Tibial nerve (tissue), 4 donors: ENCODE results near the gene VWC2L. TPM values are rescaled to one million over a fixed set of nuclear protein-coding genes. Genes with fewer than 3 reads are reported as not detected.
A peak's percentile ranks its signal among the peaks of the same experiment; 100 is the strongest.

Source experiments
- DNase-seq, 2 donors: peaks; one replicate each; pipeline ENCODE4 v3.0.0-alpha.2; 2019; ENCODE audit warnings: low spot score in 2 of 2
- H3K27ac ChIP-seq, 4 donors: fragments of 200-600 bp; sonication (generic) in 3 of 4; one replicate each; pipeline ENCODE4 v1.5.1; 2017 to 2019; ENCODE audit warnings: mild to moderate bottlenecking in 1 of 4
- H3K27me3 ChIP-seq, 2 donors: fragments of 200-600 bp; sonication (generic) in 1 of 2; one replicate each; pipeline versions ENCODE4 v1.5.1 to v1.6.0; 2017 to 2019
- H3K36me3 ChIP-seq, 3 donors: fragments of 200-600 bp; sonication (generic); one replicate each; pipeline ENCODE4 v1.5.1; 2018 to 2019
- H3K4me1 ChIP-seq, 4 donors: fragments of 200-600 bp; sonication (generic) in 3 of 4; one replicate each; pipeline ENCODE4 v1.5.1; 2017 to 2019
- H3K4me3 ChIP-seq, 4 donors: fragments of 200-600 bp; sonication (generic) in 3 of 4; one replicate each; pipeline ENCODE4 v1.5.1; 2017 to 2019; ENCODE audit warnings: mild to moderate bottlenecking in 1 of 4, moderate library complexity in 1 of 4
- H3K9me3 ChIP-seq, 4 donors: fragments of 200-600 bp; sonication (generic) in 3 of 4; one replicate each; pipeline ENCODE4 v1.5.1; 2017 to 2019
- CTCF ChIP-seq, 5 experiments: fragments of 200-600 bp in 3 of 5; fragments of 450-650 bp in 2 of 5; sonication (generic) in 3 of 5; IDR thresholded peaks; one replicate each; pipeline ENCODE4 v1.5.1; 2016 to 2019; ENCODE audit warnings: antibody characterized with exemption in 5 of 5, mild to moderate bottlenecking in 3 of 5, moderate library complexity in 2 of 5
- EP300 ChIP-seq, 2 donors: sonication (generic); formaldehyde crosslinking; IDR thresholded peaks; one replicate each; pipeline ENCODE4 v1.6.1; 2017; ENCODE audit warnings: antibody characterized with exemption in 2 of 2, mild to moderate bottlenecking in 1 of 2
- POLR2A ChIP-seq, 2 donors: fragments of 450-650 bp; IDR thresholded peaks; one replicate each; pipeline ENCODE4 v1.6.1; 2017; ENCODE audit warnings: antibody characterized with exemption in 2 of 2, mild to moderate bottlenecking in 2 of 2, moderate library complexity in 2 of 2
- WGBS, 2 donors: methylation state at CpG; one replicate each; pipeline ENCODE4 v1.1.5; 2018; 5-methylcytosine and 5-hydroxymethylcytosine counted together
- total RNA-seq, 4 donors: library from RNA; depleted of rRNA; stranded (reverse); fragments of >200 nt; gene quantifications; one replicate each; pipeline ENCODE4 v1.1.0, GENCODE V29; 2016

Gene VWC2L
- total RNA-seq, 4 donors from 2014 or later, result not detected

DNA sequence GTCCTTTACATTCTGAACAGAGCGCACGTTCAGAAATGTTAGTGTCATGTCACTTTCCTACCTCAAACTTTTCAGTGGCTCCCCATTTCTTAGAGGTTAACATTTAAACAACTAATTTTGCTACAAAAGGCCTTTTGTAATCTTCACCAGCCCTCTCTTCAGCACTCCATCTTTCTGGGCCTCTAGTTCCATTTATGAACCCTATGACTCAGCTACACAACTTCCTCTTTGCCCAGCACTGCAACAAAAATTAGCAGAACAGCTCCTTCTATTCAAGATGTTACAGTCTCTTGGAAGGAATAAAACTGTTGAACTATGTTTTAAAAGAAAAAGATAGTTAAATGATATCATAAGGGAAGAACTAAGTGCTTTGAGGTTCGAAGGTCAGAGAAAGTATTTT, 139.9 kb downstream of the VWC2L start:
- Histone ChIP-seq H3K9me3 (no peaks in the 10 kb centered on the region), H3K27ac (peak overlapping the region in 1 of 4 donors; percentile 8), H3K27me3 (no peaks in the 10 kb centered on the region), H3K36me3 (no peaks in the 10 kb centered on the region), H3K4me3 (no peak overlapping the region), H3K4me1 (no peaks in the 10 kb centered on the region)
- DNase-seq, result no peak
- no peak for TF ChIP-seq CTCF (IDR thresholded peaks at IDR 0.05)
- no peak for TF ChIP-seq POLR2A (IDR thresholded peaks at IDR 0.05)
- TF ChIP-seq EP300 (IDR thresholded peaks at IDR 0.05), result no peak
- 55 to 61% methylated on average over 3 of the region's 3 CpGs for WGBS, 2 donors

- Histone ChIP-seq H3K4me1 (no peaks in the 10 kb centered on the region), H3K36me3 (no peaks in the 10 kb centered on the region), H3K27me3 (no peaks in the 10 kb centered on the region), H3K4me3 (no peak overlapping the region), H3K27ac (no peak overlapping the region), H3K9me3 (peaks cover 0 to 2% (median 0%) of the 10 kb centered on the region in 4 donors)
- WGBS, 2 donors, result 77 to 82% methylated on average over 3 of the region's 3 CpGs
- no peak for TF ChIP-seq CTCF (IDR thresholded peaks at IDR 0.05)
- no peak for TF ChIP-seq POLR2A (IDR thresholded peaks at IDR 0.05)
- TF ChIP-seq EP300 (IDR thresholded peaks at IDR 0.05), result no peak
- no peak for DNase-seq
Observed at GRCh38 chr2:214557884-214558283, 147.0 kb downstream of the VWC2L start.

- peaks cover 0 to 2% (median 0%) of the 10 kb centered on the region in 4 donors for H3K9me3 ChIP-seq
- no peaks in the 10 kb centered on the region for H3K27me3 ChIP-seq
- no peaks in the 10 kb centered on the region for H3K4me1 ChIP-seq
- H3K4me3 ChIP-seq, result no peak overlapping the region
- no peak overlapping the region for H3K27ac ChIP-seq
- WGBS, 2 donors, result 95 to 100% methylated on average over 1 of the region's 1 CpG
- TF ChIP-seq POLR2A (IDR thresholded peaks at IDR 0.05) (no peak), CTCF (IDR thresholded peaks at IDR 0.05) (no peak), EP300 (IDR thresholded peaks at IDR 0.05) (no peak)
- no peak for DNase-seq
- H3K36me3 ChIP-seq, result no peaks in the 10 kb centered on the region
Observed at GRCh38 chr2:214558341-214558740, 147.5 kb downstream of the VWC2L start.

- TF ChIP-seq POLR2A (IDR thresholded peaks at IDR 0.05) (no peak), CTCF (IDR thresholded peaks at IDR 0.05) (no peak), EP300 (IDR thresholded peaks at IDR 0.05) (no peak)
- no peak for DNase-seq
- no peak overlapping the region for H3K4me3 ChIP-seq
- peaks cover 0 to 2% (median 0%) of the 10 kb centered on the region in 4 donors for H3K9me3 ChIP-seq
- no peaks in the 10 kb centered on the region for H3K27me3 ChIP-seq
- H3K4me1 ChIP-seq, result no peaks in the 10 kb centered on the region
- no peak overlapping the region for H3K27ac ChIP-seq
- no peaks in the 10 kb centered on the region for H3K36me3 ChIP-seq
- 60 to 62% methylated on average over 4 of the region's 4 CpGs for WGBS, 2 donors
Observed at GRCh38 chr2:214560176-214560575, 149.3 kb downstream of the VWC2L start.

DNA sequence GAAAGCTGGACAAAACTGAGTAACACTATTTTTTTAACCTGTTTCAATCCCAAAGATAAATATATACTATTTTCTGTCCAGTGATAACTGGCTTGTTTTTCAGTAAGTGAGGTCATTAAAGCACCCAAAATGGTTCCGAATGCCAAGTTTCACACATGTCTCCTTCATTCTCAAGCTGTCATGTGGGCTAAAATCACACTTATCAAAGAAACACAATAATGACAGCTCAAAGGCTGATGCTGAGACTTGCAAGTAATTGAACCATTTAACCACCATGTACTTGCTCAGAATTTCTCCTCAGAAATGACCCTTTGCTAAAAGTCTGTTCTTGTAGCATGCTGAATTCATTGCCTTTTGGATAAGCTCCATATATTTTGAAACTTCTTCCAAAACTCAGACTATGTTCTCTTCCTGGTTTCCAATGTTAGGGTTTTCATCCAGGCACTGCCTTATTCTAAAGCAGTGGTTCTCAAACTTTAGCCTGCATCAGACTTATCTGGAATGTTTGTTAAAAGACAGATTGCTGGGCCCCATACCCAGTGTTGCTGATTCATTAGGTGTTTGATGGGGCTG, 149.8 kb downstream of the VWC2L start:
- TF ChIP-seq EP300 (IDR thresholded peaks at IDR 0.05) (no peak), POLR2A (IDR thresholded peaks at IDR 0.05) (no peak), CTCF (IDR thresholded peaks at IDR 0.05) (no peak)
- no peak overlapping the region for H3K27ac ChIP-seq
- peaks cover 0 to 2% (median 0%) of the 10 kb centered on the region in 4 donors for H3K9me3 ChIP-seq
- WGBS, 2 donors, result 82 to 85% methylated on average over 1 of the region's 1 CpG
- H3K4me3 ChIP-seq, result no peak overlapping the region
- H3K36me3 ChIP-seq, result no peaks in the 10 kb centered on the region
- H3K27me3 ChIP-seq, result no peaks in the 10 kb centered on the region
- DNase-seq, result no peak
- H3K4me1 ChIP-seq, result no peaks in the 10 kb centered on the region
